Endothelial cell of umbilical vein (primary cell): Measurements from ENCODE around the gene RND1. TPM values are rescaled to one million over a fixed set of nuclear protein-coding genes. Genes with fewer than 3 reads are reported as not detected.

Experiments
- BruUV-seq: library from RNA; stranded (reverse); fragments of 400-500 nt; replicated peaks from 2 replicates; lab custom pipeline; 2021; lab: Mats Ljungman, UMichigan
- CTCF ChIA-PET: fragments of 300-600, 350-600 bp; sonication (Branson Sonifier 250); formaldehyde crosslinking; loops from one replicate; lab custom pipeline; 2021; ENCODE audit warnings: antibody characterized with exemption, inconsistent platforms; lab: Charles Lee
- POLR2A ChIA-PET: fragments of 300-600, 350-600 bp; sonication (Branson Sonifier 250); formaldehyde crosslinking; loops from one replicate; lab custom pipeline; 2021; ENCODE audit warnings: antibody characterized with exemption, inconsistent platforms; lab: Charles Lee
- DNase-seq: peaks from one replicate; pipeline ENCODE4 v3.0.0-alpha.2; 2011; ENCODE audit warnings: low read depth, low spot score
- FAIRE-seq: peaks from 2 replicates; lab custom pipeline; 2011; peaks lifted over from hg19 to GRCh38; lab: Jason Lieb, UNC
- H2AFZ ChIP-seq: 2 replicates; pipeline ENCODE4 v1.6.0; 2012; ENCODE audit warnings: low read depth, low read length, control low read depth, inconsistent platforms
- H3K27ac ChIP-seq: 2 replicates; pipeline ENCODE4 v1.5.1; 2011; ENCODE audit warnings: low read depth, mild to moderate bottlenecking, control low read depth, low read length, moderate library complexity; ENCODE audit not compliant: insufficient read depth
- H3K27me3 ChIP-seq, 2 experiments: 2 replicates each; pipeline versions ENCODE4 v1.6.0 to v1.6.1; 2011; ENCODE audit warnings: low read length in 2 of 2, mixed read lengths in 1 of 2; ENCODE audit not compliant: control insufficient read depth in 2 of 2, insufficient read depth in 2 of 2
- H3K36me3 ChIP-seq, 2 experiments: 2 replicates in 1 of 2; 3 replicates in 1 of 2; pipeline ENCODE4 v1.5.1; 2011; ENCODE audit warnings: low read length in 2 of 2, mild to moderate bottlenecking in 1 of 2, moderate library complexity in 1 of 2; ENCODE audit not compliant: control insufficient read depth in 2 of 2, insufficient read depth in 2 of 2; ENCODE audit errors: extremely low read depth in 1 of 2
- H3K4me1 ChIP-seq: 3 replicates; pipeline ENCODE4 v1.5.1; 2011; ENCODE audit warnings: mild to moderate bottlenecking, low read length; ENCODE audit not compliant: control insufficient read depth, insufficient read depth; ENCODE audit errors: extremely low read depth
- H3K4me2 ChIP-seq: 2 replicates; pipeline ENCODE4 v1.6.1; 2011; ENCODE audit warnings: low read length, control low read depth, mixed read lengths; ENCODE audit not compliant: insufficient read depth
- H3K4me3 ChIP-seq, 3 experiments: fragments of 200-600 bp in 1 of 3; sonication (generic), shearing (Covaris generic) in 1 of 3; replicated peaks in 1 of 3; 2 replicates each; pipeline ENCODE4 v1.5.1; 2011 to 2016; ENCODE audit warnings: control low read depth in 3 of 3, low read length in 3 of 3, mild to moderate bottlenecking in 2 of 3, inconsistent platforms in 1 of 3, low read depth in 1 of 3, moderate library complexity in 1 of 3; ENCODE audit not compliant: insufficient read depth in 1 of 3
- H3K79me2 ChIP-seq: 2 replicates; pipeline ENCODE4 v1.6.0; 2012; ENCODE audit warnings: low read length, inconsistent platforms; ENCODE audit not compliant: control insufficient read depth, insufficient read depth
- H3K9ac ChIP-seq: replicated peaks from 2 replicates; pipeline ENCODE3; 2011; ENCODE audit warnings: low read length, control low read depth; ENCODE audit not compliant: insufficient read depth; ENCODE audit errors: extremely low read depth
- H3K9me1 ChIP-seq: replicated peaks from 3 replicates; pipeline ENCODE4 v1.6.0; 2011; ENCODE audit warnings: mild to moderate bottlenecking, low read length; ENCODE audit not compliant: control insufficient read depth, insufficient read depth; ENCODE audit errors: extremely low read depth
- H3K9me3 ChIP-seq: replicated peaks from 2 replicates; pipeline ENCODE4 v1.5.1; 2012; ENCODE audit warnings: low read length, inconsistent platforms; ENCODE audit not compliant: control insufficient read depth, insufficient read depth
- H4K20me1 ChIP-seq: replicated peaks from 2 replicates; pipeline ENCODE3; 2011; ENCODE audit warnings: mild to moderate bottlenecking, low read length; ENCODE audit not compliant: control insufficient read depth, insufficient read depth; ENCODE audit errors: extremely low read depth
- EZH2 ChIP-seq: IDR thresholded peaks from 2 replicates; pipeline ENCODE4 v1.6.1; 2012; ENCODE audit warnings: borderline replicate concordance, low read depth, mild to moderate bottlenecking, moderate library complexity, low read length, inconsistent platforms; ENCODE audit not compliant: severe bottlenecking
- FOS ChIP-seq: IDR thresholded peaks from 2 replicates; pipeline ENCODE4 v1.6.1; 2011; ENCODE audit warnings: mild to moderate bottlenecking, low read length, moderate library complexity, borderline replicate concordance; ENCODE audit not compliant: insufficient read depth
- MYC ChIP-seq: IDR thresholded peaks from one replicate; pipeline ENCODE4 v1.6.1; 2011; ENCODE audit warnings: mild to moderate bottlenecking, low read depth, low read length
- POLR2A ChIP-seq: IDR thresholded peaks from 2 replicates; pipeline ENCODE4 v1.6.1; 2012; ENCODE audit warnings: low read depth, mild to moderate bottlenecking, control low read depth, low read length
- dilution Hi-C: fragments of 300-500 bp; cut with MboI; formaldehyde crosslinking; loops from one replicate; pipeline ENCODE4 v1.15.0; 2019; ENCODE audit warnings: low sequenced_read_pairs; ENCODE audit not compliant: extremely low pct_ligation_motif_present
- intact Hi-C: fragments of 100-400 bp; cut with micrococcal nuclease; formaldehyde crosslinking; loops from one replicate; pipeline ENCODE4 v1.10.0; 2022
- polyA plus RNA-seq, 4 experiments: library from polyadenylated mRNA; depleted of rRNA in 3 of 4; stranded (reverse) in 3 of 4; unstranded in 1 of 4; fragments of >200 nt; gene quantifications; 2 replicates each; pipeline versions ENCODE4 v1.2.1 to v1.2.3, GENCODE V29; 2011 to 2012; ENCODE audit warnings: missing spikeins in 1 of 4
- total RNA-seq: library from RNA; stranded (reverse); gene quantifications from 2 replicates; pipeline ENCODE4 v1.2.3, GENCODE V29; 2021
- TF ChIP-seq, protein P1 (sequence below): IDR thresholded peaks from 2 replicates; pipeline ENCODE4 v1.6.1; 2011; ENCODE audit not compliant: insufficient read depth, insufficient read length
- TF ChIP-seq, protein P2 (sequence below), 2 donors: IDR thresholded peaks; 1 replicate in 1 of 2; 2 replicates in 1 of 2; pipeline ENCODE4 v1.5.1; 2011; ENCODE audit warnings: low read length in 2 of 2, mild to moderate bottlenecking in 2 of 2, moderate library complexity in 2 of 2, control low read depth in 1 of 2, inconsistent platforms in 1 of 2, low read depth in 1 of 2; ENCODE audit not compliant: insufficient read depth in 1 of 2; ENCODE audit errors: extremely low read depth in 1 of 2

The RND1 gene
- total and polyA plus RNA-seq, 2 donors (not counting 3 experiments of a cell fraction or from before 2014, with no cell fraction given), result 4.0 to 9.9 TPM

DNA sequence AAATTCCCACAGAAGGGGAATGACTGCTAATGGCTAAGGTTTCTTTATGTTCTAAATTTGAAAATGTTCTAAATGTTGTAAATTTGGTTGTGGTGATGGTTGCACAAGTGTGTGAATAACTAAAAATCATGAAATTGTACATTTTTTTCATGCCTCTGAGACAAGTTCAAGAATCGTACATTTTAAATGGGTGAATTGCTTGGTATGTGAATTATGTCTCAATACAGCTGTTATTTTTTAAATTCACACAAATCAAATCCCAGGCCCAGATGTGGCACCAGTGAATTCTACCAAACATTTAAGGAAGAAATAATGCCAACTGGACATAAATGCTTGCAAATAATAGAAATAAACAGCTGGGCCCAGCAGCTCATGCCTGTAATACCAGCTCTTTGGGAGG, 28.6 kb upstream of the RND1 start:
- Histone ChIP-seq H3K79me2 (no peaks in the 10 kb centered on the region), H3K36me3 (no peaks in the 10 kb centered on the region), H4K20me1 (no peaks in the 10 kb centered on the region), H3K4me2 (no peak overlapping the region), H3K27me3 (peaks cover 5 to 7% of the 10 kb centered on the region in 2 experiments), H3K27ac (no peak overlapping the region), H2AFZ (no peak overlapping the region), H3K9ac (no peak overlapping the region), H3K4me3 (no peak overlapping the region), H3K9me1 (no peaks in the 10 kb centered on the region), H3K9me3 (no peaks in the 10 kb centered on the region), H3K4me1 (no peaks in the 10 kb centered on the region)
- dilution Hi-C loops, result no loop called here
- DNase-seq, result no peak
- intact Hi-C loops, result no loop called here
- CTCF ChIA-PET, result interaction anchor here (0.6 to 3.1 kb wide), 6 partner anchors 10 to 42 kb away, joined by 3 to 39 read pairs (median 3); partner anchors contain the start of gene DDX23
- no peak for FAIRE-seq
- POLR2A ChIA-PET, result no interaction called here
- no peak for TF ChIP-seq POLR2A
- no peak for TF ChIP-seq FOS
- TF ChIP-seq, protein P1, sequence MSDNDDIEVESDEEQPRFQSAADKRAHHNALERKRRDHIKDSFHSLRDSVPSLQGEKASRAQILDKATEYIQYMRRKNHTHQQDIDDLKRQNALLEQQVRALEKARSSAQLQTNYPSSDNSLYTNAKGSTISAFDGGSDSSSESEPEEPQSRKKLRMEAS, result no peak
- TF ChIP-seq EZH2, result no peak
- BruUV-seq, result no TSS peak

- BruUV-seq, result no TSS peak
- Histone ChIP-seq H3K9ac (no peak overlapping the region), H3K27ac (no peak overlapping the region), H4K20me1 (no peaks in the 10 kb centered on the region), H3K9me3 (no peaks in the 10 kb centered on the region), H3K79me2 (no peaks in the 10 kb centered on the region), H3K27me3 (peaks cover 5 to 7% of the 10 kb centered on the region in 2 experiments), H3K9me1 (no peaks in the 10 kb centered on the region), H2AFZ (peak overlapping the region; percentile 94), H3K36me3 (no peaks in the 10 kb centered on the region), H3K4me1 (no peaks in the 10 kb centered on the region), H3K4me3 (no peak overlapping the region), H3K4me2 (peak overlapping the region; percentile 59)
- no peak for TF ChIP-seq MYC
- TF ChIP-seq, protein P2, sequence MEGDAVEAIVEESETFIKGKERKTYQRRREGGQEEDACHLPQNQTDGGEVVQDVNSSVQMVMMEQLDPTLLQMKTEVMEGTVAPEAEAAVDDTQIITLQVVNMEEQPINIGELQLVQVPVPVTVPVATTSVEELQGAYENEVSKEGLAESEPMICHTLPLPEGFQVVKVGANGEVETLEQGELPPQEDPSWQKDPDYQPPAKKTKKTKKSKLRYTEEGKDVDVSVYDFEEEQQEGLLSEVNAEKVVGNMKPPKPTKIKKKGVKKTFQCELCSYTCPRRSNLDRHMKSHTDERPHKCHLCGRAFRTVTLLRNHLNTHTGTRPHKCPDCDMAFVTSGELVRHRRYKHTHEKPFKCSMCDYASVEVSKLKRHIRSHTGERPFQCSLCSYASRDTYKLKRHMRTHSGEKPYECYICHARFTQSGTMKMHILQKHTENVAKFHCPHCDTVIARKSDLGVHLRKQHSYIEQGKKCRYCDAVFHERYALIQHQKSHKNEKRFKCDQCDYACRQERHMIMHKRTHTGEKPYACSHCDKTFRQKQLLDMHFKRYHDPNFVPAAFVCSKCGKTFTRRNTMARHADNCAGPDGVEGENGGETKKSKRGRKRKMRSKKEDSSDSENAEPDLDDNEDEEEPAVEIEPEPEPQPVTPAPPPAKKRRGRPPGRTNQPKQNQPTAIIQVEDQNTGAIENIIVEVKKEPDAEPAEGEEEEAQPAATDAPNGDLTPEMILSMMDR (IDR thresholded peaks at IDR 0.05; ENCODE audit: extremely low read depth in 1 of 2, insufficient read depth in 1 of 2, low read depth in 1 of 2, low read length in 2 of 2), result peak; percentile 95
- TF ChIP-seq, protein P1, result no peak
- no peak for TF ChIP-seq FOS
- intact Hi-C loops (loop anchor here (1.0 to 2.0 kb wide), 3 partner anchors 38 to 76 kb away; no protein-coding TSS in a partner anchor), dilution Hi-C loops (no loop called here)
- peak; percentile 91 for FAIRE-seq
- peak; percentile 76 for DNase-seq
- CTCF ChIA-PET, result interaction anchor here (0.6 to 5.6 kb wide), 27 partner anchors 9 to 138 kb away, joined by 3 to 703 read pairs (median 6); partner anchors contain the start of genes DDX23, FKBP11, RND1 and WNT1
- POLR2A ChIA-PET, result interaction anchor here (0.6 to 1.7 kb wide), 4 partner anchors 25 to 66 kb away, joined by 3 to 9 read pairs (median 4); partner anchors contain the start of genes ARF3 and RND1
These were observed 25.2 kb upstream of the RND1 start for GRCh38 chr12:48890657-48891418.
